CMK (cell line): ENCODE results near the gene C1QTNF5.

ENCODE experiments used
- DNase-seq: peaks from one replicate; pipeline ENCODE4 v3.0.0-alpha.2; 2010; ENCODE audit warnings: low read depth

The C1QTNF5 gene

DNA sequence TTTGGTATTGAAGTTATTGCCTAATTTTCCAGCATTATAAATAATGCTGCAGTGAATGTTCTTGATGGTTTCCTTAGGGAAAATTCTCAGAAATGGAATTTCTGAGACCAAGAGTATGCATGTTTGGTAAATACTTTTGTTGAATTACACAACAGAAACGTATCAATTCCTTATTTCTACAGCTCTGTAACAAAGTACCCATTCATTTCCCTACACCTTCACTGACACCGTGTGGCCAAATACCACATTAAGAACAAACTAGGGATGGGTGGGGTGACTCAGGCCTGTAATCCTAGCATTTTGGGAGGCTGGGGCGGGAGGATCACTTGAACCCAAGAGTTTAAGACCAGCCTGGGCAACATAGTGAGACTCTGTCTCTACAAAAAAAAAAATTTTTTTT lies 45.5 kb downstream of the C1QTNF5 start:
- DNase-seq: no peak

DNA sequence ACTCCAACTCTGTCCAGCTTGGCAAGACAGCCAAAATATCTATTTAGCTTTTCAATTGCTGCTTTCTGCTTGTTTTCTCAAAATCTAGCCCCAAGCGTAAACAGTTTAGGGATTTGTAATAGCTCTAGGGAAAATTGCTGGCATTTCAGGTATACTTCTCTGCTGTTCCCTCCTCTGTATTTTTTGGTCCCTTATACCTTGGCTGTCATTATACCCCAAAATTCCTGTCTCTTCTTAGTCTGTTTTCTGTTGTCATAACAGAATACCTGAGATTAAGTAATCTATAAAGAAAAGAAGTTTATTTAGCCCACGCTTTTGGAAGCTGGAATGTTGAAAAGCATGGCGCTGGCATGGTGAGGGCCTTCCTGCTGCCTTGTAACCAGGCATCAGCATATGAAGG lies 47.2 kb downstream of the C1QTNF5 start:
- no peak for DNase-seq

GRCh38 chr11:119290894-119291497 lies 49.7 kb downstream of the C1QTNF5 start:
- DNase-seq: no peak
